ENCODE measurements around the gene STK24.

- TF ChIP-seq, protein P1, sequence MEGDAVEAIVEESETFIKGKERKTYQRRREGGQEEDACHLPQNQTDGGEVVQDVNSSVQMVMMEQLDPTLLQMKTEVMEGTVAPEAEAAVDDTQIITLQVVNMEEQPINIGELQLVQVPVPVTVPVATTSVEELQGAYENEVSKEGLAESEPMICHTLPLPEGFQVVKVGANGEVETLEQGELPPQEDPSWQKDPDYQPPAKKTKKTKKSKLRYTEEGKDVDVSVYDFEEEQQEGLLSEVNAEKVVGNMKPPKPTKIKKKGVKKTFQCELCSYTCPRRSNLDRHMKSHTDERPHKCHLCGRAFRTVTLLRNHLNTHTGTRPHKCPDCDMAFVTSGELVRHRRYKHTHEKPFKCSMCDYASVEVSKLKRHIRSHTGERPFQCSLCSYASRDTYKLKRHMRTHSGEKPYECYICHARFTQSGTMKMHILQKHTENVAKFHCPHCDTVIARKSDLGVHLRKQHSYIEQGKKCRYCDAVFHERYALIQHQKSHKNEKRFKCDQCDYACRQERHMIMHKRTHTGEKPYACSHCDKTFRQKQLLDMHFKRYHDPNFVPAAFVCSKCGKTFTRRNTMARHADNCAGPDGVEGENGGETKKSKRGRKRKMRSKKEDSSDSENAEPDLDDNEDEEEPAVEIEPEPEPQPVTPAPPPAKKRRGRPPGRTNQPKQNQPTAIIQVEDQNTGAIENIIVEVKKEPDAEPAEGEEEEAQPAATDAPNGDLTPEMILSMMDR (conservative IDR thresholded peaks at IDR 0.05) = no peak
- no peak for TF ChIP-seq ZFX (IDR thresholded peaks at IDR 0.05)
Measured at GRCh38 chr13:98492335-98493041, 84.4 kb downstream of the STK24 start.
